ENCODE results near the gene RAB7B.

RAB7B gene

DNA sequence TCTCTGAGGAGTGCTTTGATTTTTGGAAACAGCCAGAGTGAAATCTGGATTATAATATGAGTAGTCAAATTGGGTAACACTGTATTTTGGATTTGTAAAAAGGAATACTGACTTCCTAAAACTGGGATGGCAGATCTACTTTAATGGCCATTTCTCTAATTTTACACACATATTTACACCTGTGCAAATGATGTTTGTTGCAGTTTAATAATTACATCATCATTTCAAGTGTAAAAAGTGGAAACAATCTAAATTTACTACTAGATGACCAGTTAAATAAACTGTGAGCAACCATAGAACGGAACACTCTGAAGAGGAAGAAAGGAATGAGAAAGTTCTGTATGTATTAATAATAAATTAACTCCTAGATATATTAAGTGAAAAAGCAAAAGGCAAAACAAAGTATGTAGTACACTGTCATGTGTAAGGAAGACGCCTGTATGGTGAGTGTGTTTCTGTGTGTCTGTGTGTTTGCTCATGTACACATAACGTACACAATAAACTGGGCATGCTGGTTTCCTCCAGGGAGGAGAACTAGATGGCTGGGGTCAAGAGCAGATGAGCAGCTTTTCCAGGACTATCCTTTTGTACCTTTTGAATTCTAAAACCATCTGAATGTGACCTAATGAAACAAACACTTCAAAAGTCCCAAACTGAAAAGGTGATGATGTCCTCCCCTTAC lies 46.9 kb upstream of the RAB7B start:
- Histone ChIP-seq H3K36me3 (ENCODE audit: control insufficient read depth, low read length) (peaks cover 14% of the 10 kb centered on the region), H3K27me3 (ENCODE audit: control insufficient read depth, low read length) (no peaks in the 10 kb centered on the region), H3K4me2 (ENCODE audit: low read length) (peak overlapping the region; percentile 70), H3K9me3 (ENCODE audit: control insufficient read depth, insufficient read depth, low read length) (no peaks in the 10 kb centered on the region), H3K4me1 (ENCODE audit: control insufficient read depth, low read length) (peaks cover 81% of the 10 kb centered on the region), H3K9me2 (replicated peaks; ENCODE audit: control insufficient read depth, low read length) (no peaks in the 10 kb centered on the region), H3K79me2 (ENCODE audit: control insufficient read depth, low read length) (peaks cover 29% of the 10 kb centered on the region), H3K27ac (ENCODE audit: low read depth, low read length) (peak overlapping the region; percentile 92), H4K20me1 (ENCODE audit: control insufficient read depth, insufficient read depth, low read depth, low read length) (no peaks in the 10 kb centered on the region), H3K4me3 (ENCODE audit: low read length) (peak overlapping the region; percentile 37), H3F3A (ENCODE audit: control insufficient read depth, insufficient read depth) (peaks cover 40% of the 10 kb centered on the region)
- no peak for TF ChIP-seq EZH2phosphoT487 (IDR thresholded peaks at IDR 0.05; ENCODE audit: borderline replicate concordance, low read length)
- TF ChIP-seq, protein P1, sequence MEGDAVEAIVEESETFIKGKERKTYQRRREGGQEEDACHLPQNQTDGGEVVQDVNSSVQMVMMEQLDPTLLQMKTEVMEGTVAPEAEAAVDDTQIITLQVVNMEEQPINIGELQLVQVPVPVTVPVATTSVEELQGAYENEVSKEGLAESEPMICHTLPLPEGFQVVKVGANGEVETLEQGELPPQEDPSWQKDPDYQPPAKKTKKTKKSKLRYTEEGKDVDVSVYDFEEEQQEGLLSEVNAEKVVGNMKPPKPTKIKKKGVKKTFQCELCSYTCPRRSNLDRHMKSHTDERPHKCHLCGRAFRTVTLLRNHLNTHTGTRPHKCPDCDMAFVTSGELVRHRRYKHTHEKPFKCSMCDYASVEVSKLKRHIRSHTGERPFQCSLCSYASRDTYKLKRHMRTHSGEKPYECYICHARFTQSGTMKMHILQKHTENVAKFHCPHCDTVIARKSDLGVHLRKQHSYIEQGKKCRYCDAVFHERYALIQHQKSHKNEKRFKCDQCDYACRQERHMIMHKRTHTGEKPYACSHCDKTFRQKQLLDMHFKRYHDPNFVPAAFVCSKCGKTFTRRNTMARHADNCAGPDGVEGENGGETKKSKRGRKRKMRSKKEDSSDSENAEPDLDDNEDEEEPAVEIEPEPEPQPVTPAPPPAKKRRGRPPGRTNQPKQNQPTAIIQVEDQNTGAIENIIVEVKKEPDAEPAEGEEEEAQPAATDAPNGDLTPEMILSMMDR (IDR thresholded peaks at IDR 0.05; ENCODE audit: low read depth, low read length, poor library complexity, severe bottlenecking) = no peak

DNA sequence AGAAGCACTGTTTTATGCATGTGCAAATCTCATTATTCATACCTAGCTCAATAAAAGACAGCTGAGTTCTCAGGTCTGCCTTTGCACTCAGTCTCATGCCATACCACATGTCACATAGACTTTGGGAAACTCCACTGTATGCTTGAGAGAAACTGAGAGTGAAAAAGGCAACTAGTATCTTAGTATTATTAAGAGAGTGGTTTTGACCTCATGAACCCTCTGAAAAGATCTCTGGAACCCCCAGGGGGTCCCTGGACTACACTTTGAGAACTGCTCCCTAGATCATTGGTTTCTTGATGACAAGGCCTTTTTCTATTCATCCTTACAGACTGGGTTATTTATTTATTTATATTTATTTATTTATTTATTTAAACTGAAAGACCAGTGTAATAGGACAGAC lies 46.1 kb upstream of the RAB7B start:
- peak overlapping the region; percentile 92; the same call in 1 of the 2 replicates for H3K27ac ChIP-seq (ENCODE audit: low read depth, low read length)
- no peak overlapping the region for H3K4me3 ChIP-seq (ENCODE audit: low read length)
- TF ChIP-seq EZH2phosphoT487 (IDR thresholded peaks at IDR 0.05; ENCODE audit: borderline replicate concordance, low read length) = no peak
- TF ChIP-seq, protein P1 (IDR thresholded peaks at IDR 0.05; ENCODE audit: low read depth, low read length, poor library complexity, severe bottlenecking) = no peak
- no peaks in the 10 kb centered on the region for H3K9me3 ChIP-seq (ENCODE audit: control insufficient read depth, insufficient read depth, low read length)
- peaks cover 40% of the 10 kb centered on the region for H3F3A ChIP-seq (ENCODE audit: control insufficient read depth, insufficient read depth)
- H3K27me3 ChIP-seq (ENCODE audit: control insufficient read depth, low read length) = no peaks in the 10 kb centered on the region
- peaks cover 21% of the 10 kb centered on the region for H3K79me2 ChIP-seq (ENCODE audit: control insufficient read depth, low read length)
- H3K4me2 ChIP-seq (ENCODE audit: low read length) = peak overlapping the region; percentile 11; the same call in 1 of the 2 replicates
- H3K4me1 ChIP-seq (ENCODE audit: control insufficient read depth, low read length) = peaks cover 88% of the 10 kb centered on the region
- H3K36me3 ChIP-seq (ENCODE audit: control insufficient read depth, low read length) = peaks cover 14% of the 10 kb centered on the region
- no peaks in the 10 kb centered on the region for H3K9me2 ChIP-seq (replicated peaks; ENCODE audit: control insufficient read depth, low read length)
- H4K20me1 ChIP-seq (ENCODE audit: control insufficient read depth, insufficient read depth, low read depth, low read length) = no peaks in the 10 kb centered on the region

DNA sequence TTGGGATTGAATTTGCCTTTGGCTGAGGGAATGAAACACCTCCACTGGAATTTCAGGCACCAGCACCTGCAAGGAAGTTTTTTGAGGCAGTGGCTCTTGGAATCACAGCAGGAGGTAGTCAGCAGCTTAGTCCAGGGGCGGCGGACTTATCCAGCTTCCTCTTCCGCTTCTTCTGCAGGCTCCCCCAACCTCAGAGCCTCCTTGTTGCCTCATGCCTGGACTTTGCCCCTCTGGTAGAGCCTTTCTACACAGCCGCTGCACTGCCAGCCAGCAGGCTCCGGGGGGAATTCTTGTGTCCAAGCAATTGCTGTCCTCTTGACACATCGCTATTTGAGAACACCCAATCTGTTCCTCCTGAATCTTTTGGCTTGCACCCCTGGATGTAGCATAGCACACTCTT lies 45.4 kb upstream of the RAB7B start:
- Histone ChIP-seq H3K9me3 (ENCODE audit: control insufficient read depth, insufficient read depth, low read length) (no peaks in the 10 kb centered on the region), H4K20me1 (ENCODE audit: control insufficient read depth, insufficient read depth, low read depth, low read length) (no peaks in the 10 kb centered on the region), H3K27me3 (ENCODE audit: control insufficient read depth, low read length) (no peaks in the 10 kb centered on the region), H3K9me2 (replicated peaks; ENCODE audit: control insufficient read depth, low read length) (no peaks in the 10 kb centered on the region), H3K36me3 (ENCODE audit: control insufficient read depth, low read length) (peaks cover 8% of the 10 kb centered on the region), H3K4me3 (ENCODE audit: low read length) (no peak overlapping the region), H3K27ac (ENCODE audit: low read depth, low read length) (no peak overlapping the region), H3K79me2 (ENCODE audit: control insufficient read depth, low read length) (peaks cover 14% of the 10 kb centered on the region), H3K4me1 (ENCODE audit: control insufficient read depth, low read length) (peaks cover 91% of the 10 kb centered on the region), H3F3A (ENCODE audit: control insufficient read depth, insufficient read depth) (peaks cover 40% of the 10 kb centered on the region), H3K4me2 (ENCODE audit: low read length) (peak overlapping the region; percentile 45)
- TF ChIP-seq EZH2phosphoT487 (IDR thresholded peaks at IDR 0.05; ENCODE audit: borderline replicate concordance, low read length) = no peak
- TF ChIP-seq, protein P1 (IDR thresholded peaks at IDR 0.05; ENCODE audit: low read depth, low read length, poor library complexity, severe bottlenecking) = no peak
